GM21529 (cell line): ENCODE results near the gene KIN.
A peak's percentile ranks its signal among the peaks of the same experiment; 100 is the strongest.
"Not testable (repeated sequence)": the region's sequence is repeated elsewhere in the genome, so short reads cannot be mapped to it uniquely, and the experiment has no call there.

Experiments used
- ATAC-seq: cut with Tn5 transposase; IDR thresholded peaks from one replicate; pipeline ENCODE4 v1.9.1; 2021; ENCODE audit not compliant: unreplicated experiment

Gene KIN, protein sequence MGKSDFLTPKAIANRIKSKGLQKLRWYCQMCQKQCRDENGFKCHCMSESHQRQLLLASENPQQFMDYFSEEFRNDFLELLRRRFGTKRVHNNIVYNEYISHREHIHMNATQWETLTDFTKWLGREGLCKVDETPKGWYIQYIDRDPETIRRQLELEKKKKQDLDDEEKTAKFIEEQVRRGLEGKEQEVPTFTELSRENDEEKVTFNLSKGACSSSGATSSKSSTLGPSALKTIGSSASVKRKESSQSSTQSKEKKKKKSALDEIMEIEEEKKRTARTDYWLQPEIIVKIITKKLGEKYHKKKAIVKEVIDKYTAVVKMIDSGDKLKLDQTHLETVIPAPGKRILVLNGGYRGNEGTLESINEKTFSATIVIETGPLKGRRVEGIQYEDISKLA

GRCh38 chr10:7787857-7788638 lies at the start of gene KIN, which contains the start of gene ATP5F1C:
Gene KIN (minus strand): TSS chr10:7787993. CDS start chr10:7787933, 60 bp downstream.
Gene ATP5F1C (plus strand): TSS chr10:7788177. CDS start chr10:7788208, 31 bp downstream.
- ATAC-seq = peak; percentile 94

GRCh38 chr10:7836571-7836970 lies 48.8 kb upstream of the KIN start:
- no peak for ATAC-seq

DNA sequence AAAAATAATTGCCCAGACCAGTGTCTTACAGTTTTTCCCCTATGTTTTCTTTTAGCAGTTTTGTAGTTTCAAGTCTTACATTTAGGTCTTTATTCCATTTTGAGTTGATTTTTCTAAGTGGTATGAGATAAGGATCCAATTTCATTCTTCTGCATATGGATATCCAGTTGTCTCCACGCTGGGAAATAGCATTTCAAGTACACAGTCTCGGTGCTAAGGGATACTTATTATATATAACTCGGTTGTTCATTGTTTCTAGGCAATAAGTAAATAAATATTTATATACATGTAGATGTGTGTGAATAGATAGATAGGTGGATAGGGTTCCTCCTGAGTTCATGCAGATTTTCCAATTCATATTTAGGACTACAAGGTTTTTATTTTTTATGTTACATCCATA lies 46.5 kb upstream of the KIN start:
- no peak for ATAC-seq

GRCh38 chr10:7833210-7833609 lies 45.4 kb upstream of the KIN start:
- no peak for ATAC-seq

DNA sequence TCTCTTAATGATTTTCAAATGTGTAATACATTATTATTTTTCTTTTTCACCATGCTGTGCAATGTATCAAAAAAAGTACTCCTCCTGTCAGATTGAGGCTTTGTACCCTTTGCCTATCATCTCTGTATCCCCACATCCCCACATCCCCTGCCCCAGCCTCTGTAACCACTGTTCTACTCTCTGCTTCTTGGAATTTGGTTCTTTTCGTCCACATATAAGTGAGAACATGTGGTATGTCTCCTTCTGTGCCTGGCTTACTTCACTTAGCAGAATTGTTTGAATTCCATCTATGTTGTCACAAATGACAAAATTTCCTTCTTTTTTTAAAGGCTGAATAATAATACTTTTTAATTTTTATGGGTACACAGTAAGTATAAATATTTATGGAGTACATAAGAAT lies 44.3 kb upstream of the KIN start:
- no peak for ATAC-seq

DNA sequence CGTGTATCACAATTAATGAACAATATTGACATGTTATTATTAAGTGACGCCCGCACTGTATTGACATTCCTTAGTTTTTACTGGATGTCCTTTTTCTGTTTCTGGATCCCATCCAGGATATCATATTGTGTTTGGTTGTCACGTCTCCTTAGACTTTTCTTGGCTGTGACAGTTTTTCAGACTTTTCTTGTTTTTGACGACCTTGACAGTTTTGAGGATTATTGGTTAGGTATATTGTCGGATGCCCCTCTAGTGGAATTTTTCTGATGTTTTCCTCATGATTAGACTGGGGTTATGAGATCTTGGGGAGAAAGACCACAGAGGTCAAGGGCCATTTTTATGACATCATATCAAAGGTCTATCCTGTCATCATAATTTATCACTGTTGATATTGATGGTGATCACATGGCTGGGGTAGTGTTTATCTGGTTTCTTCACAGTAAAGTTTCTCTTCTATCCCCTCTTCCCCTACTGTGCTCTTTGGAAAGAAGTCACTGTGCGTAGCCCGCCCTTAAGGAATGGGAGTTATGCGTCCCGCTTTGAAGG lies 41.6 kb upstream of the KIN start:
- no peak for ATAC-seq

- ATAC-seq = no peak
Observed at GRCh38 chr10:7826971-7827370, 39.2 kb upstream of the KIN start.

GRCh38 chr10:7824251-7824650 lies 36.5 kb upstream of the KIN start:
- ATAC-seq = no peak

GRCh38 chr10:7819121-7819460 lies 31.3 kb upstream of the KIN start:
- peak; percentile 58 for ATAC-seq

- ATAC-seq = peak; percentile 79
Observed at GRCh38 chr10:7818295-7819120, 30.7 kb upstream of the KIN start, which contains the start of gene TAF3. Gene TAF3 (plus strand): TSS chr10:7818505. CDS start chr10:7818710, 205 bp downstream.

DNA sequence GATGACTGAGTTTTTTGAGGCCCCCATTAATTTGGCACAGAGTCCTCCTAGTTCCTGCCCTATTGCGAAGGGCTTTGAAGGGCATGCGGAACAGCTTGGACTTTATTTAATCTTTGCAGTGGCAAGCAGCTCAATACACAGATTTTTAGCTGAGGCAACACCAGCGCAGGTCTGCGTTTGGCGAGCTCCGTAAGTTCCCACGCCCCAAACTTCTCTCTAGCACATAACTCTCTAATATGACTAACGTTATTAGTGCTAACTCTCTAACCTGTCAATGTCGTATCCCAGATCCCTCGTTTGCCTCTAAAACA lies 30.1 kb upstream of the KIN start:
- ATAC-seq = no peak

GRCh38 chr10:7817576-7817975 lies 29.8 kb upstream of the KIN start:
- no peak for ATAC-seq

GRCh38 chr10:7813481-7813880 lies 25.7 kb upstream of the KIN start:
- ATAC-seq = no peak

DNA sequence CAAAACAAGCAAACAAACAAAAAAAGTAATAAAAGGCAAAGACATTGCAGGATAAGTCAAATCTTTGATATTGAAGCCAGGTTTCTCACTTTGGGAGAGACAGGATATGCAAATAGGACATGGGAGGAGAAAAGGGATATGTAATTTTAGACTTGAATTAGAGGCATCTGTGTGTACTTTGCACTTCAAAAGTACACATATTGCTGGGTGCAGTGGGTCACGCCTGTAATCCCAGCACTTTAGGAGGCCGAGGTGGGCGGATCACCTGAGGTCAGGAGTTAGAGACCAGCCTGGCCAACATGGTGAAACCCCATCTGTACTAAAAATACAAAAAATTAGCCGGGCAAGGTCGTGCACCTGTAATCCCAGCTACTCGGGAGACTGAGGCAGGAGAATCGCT lies 23.9 kb upstream of the KIN start:
- ATAC-seq = not testable (repeated sequence)

DNA sequence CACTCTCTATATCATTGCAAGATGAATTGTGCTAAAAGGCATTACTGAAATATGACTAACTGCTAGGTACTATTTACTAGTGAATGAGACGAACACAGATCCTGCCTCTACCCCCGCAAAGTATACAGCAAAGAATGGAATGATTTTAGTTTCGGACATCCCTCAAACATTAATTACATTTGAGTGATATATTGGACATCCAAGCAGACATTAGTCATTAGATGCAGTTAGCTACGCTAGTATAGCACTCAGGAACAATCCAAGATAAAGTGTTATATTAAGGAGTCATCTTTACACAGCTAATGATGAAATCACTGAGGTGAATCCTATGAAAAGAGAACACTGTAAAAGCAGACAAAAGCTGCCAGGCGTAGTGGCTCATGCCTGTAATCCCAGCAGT lies 23.2 kb upstream of the KIN start:
- no peak for ATAC-seq

DNA sequence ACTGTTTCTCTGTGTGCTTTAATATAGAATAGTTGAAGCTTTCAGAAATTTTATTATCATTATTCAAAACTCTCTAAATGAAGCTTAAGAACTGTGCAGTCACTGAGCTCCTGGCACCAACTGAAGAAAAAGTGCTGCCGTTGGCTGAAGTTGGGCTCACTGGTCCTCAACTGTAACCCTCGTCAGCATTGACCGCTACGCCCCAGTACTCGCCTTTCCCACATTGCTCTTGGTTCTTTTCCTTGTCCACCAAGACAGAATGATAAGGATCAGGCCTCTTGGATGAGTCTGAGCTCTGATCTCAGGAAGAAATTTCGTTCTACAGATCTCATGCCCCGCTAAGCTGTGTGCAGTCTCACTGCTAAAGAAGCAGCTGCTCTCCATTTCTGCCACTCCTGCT lies 22.6 kb upstream of the KIN start:
- no peak for ATAC-seq

DNA sequence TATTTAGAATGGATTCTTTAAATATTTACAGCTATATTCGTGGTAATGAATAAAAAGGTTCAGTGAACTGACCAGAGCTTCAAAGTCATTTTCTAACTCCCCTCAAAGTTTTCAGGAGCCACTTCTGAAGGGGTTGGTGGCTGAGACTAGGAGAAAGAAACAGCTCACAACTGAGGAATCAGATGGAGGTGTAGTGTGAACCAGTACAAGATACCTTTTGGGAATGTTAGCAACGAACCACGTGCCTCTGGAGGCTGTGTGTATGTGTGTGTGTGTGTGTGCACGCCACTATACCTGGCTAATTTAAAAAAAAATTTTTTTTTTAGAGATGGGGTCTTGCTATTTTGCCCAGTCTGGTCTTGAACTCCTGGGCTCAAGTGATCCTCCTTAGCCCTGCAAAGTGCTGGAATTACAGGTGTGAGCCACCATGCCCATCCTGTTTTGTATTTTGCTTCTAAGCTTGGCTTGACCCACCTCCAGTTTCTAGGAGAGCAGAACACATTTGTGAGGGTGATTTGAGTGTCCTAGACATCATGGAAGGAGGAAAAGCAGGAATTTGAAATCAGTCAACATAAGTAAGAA lies 21.0 kb upstream of the KIN start:
- ATAC-seq = no peak

GRCh38 chr10:7804741-7805140 lies 16.9 kb upstream of the KIN start:
- ATAC-seq = no peak

DNA sequence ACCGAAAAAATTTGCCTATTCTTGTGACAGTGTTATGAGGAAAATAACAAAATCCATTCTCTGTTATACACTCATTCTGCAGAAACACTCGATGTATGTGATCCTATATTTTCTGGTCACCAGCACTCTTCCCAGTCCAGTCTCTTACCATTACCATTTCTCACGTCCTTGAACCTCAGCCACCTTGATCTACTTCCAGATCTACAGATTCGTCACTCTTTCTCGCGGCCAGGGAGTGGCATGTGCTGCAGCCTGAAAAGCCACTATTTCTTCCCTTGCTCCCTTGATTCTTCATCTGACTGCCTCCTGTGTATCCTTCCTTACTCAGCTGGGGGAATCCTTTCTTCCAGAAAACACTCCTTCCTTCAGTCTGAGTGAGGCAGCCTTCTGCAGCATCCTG lies 16.4 kb upstream of the KIN start:
- ATAC-seq = no peak

GRCh38 chr10:7802606-7803005 lies 14.8 kb upstream of the KIN start:
- no peak for ATAC-seq

- ATAC-seq = no peak
Observed at GRCh38 chr10:7797582-7797981, 9.8 kb upstream of the KIN start.
